HG02885 (cell line): ENCODE measurements around the gene SUPT4H1.
"Not testable (repeated sequence)": the region's sequence is repeated elsewhere in the genome, so short reads cannot be mapped to it uniquely, and the experiment has no call there.

Source experiments
- ATAC-seq: cut with Tn5 transposase; IDR thresholded peaks from one replicate; pipeline ENCODE4 v1.9.1; 2021; ENCODE audit warnings: mild to moderate bottlenecking; ENCODE audit not compliant: unreplicated experiment, poor library complexity

Gene SUPT4H1

DNA sequence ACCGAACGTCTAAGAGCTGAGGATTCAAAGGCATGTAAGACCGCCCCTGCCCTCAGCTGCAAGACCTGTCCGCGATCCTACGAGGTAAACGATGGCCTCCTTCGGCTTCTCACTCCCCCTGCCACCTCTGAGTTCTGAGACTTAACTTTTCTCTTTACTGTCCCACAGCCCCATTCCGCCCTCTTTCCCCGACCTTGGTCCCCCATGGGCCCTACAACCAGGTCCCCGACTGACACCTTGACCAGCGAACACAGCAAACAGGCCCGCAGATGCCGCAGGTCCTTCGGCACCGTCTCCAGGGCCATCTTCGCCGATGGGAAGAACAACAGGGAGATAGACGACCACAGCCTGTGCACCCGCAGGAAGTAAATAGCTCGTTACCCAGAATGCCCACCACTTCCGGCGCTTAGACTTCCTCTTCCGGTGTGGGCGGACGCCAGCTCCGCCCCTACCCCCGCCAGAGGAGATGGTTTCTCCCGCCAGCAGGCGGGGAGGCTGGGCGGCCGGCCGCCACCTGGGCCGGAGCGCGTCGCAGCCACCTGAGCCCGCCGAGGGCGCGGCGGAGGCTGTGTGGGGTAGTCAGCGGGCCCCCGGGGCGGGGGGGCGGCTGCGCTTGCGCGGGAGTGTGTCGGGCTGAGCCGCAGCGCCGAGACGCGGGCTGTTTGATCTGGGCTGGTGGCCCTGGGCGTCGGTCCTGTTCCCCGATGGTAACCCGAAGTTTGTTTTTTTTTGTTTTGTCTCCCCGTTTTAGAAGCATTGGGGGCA, at the start of gene SUPT4H1:
Gene SUPT4H1, minus strand, starts transcription at position 371 of the 765 bp plus-strand sequence. Its CDS starts 66 bp downstream, at position 305.
- peak; percentile 91 for ATAC-seq

DNA sequence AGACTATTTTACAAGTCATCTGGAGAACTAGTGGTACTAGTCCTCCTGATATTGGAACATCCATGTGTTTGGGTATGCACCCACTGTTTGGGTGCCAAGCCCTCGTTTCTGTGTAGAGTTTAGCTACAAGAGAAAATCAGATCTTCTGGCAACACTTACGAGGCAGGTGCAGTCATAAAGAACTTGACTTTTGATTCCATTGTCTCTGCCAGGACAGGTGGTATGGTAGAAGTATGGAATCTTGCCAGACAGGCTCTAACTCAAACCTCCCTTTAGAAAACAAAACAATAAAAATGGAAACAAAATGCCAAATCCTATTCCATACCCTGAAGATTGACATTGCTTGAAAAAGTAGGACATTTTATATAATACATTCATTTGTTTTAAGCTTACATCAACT, 49.3 kb upstream of the SUPT4H1 start:
- no peak for ATAC-seq

DNA sequence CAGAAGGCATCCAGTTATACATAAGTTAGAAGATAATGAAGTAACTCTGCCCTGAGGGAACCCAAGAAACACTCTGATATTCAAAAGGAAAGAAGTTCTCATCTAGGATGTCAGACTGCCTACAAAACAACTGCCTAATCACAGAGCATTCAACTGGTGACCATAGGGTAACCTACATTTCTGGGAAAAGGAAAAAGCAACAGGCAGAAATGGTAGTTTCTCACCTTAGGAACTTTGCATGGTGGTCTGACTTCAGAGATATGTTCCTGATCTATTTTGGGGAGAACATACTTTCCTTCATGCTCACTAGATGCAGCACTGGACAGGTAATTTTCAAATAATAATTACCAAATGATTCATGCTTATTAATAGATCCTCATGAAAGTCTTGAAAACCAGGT, 48.8 kb upstream of the SUPT4H1 start:
- ATAC-seq, result no peak

- ATAC-seq, result no peak
These were observed 48.0 kb upstream of the SUPT4H1 start for GRCh38 chr17:58399974-58400373.

- no peak for ATAC-seq
These were observed 46.7 kb upstream of the SUPT4H1 start for GRCh38 chr17:58398574-58399266.

DNA sequence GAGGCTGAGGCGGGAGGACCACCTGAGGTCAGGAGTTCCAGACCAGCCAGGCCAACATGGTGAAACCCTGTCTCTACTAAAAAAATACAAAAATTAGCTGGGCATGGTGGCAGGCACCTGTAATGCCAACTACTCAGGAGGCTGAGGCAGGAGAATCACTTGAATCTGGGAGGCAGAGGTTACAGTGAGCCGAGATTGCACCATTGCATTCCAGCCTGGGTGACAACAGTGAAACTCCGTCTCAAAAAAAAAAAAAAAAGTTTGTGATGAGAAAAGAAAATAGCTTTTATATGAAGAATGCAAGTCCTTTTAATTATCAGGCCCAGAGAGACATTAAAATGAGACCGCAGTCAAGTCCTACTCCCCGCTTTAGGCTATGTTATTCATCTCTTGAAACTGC, 45.4 kb upstream of the SUPT4H1 start:
- ATAC-seq, result not testable (repeated sequence)

DNA sequence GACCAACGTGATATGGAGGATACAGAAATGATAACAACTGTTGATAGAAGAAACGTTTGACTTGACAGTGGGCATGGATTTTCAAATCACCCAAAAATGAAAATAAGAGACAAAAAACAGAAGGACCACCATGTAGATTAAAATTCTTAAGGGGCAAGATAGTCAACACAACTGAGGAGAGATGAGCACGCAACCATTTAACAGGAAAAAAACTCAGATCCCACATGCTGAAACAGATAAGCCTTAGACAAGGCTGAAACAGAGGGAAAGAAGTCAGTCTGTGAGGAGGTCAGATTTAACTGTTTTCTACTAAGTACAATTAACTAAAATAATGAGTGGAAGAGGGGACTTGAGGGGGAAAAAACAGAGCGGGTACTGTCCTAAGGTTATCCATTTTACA, 44.2 kb upstream of the SUPT4H1 start:
- ATAC-seq, result no peak

GRCh38 chr17:58394534-58395223, 42.7 kb upstream of the SUPT4H1 start:
- ATAC-seq, result no peak

DNA sequence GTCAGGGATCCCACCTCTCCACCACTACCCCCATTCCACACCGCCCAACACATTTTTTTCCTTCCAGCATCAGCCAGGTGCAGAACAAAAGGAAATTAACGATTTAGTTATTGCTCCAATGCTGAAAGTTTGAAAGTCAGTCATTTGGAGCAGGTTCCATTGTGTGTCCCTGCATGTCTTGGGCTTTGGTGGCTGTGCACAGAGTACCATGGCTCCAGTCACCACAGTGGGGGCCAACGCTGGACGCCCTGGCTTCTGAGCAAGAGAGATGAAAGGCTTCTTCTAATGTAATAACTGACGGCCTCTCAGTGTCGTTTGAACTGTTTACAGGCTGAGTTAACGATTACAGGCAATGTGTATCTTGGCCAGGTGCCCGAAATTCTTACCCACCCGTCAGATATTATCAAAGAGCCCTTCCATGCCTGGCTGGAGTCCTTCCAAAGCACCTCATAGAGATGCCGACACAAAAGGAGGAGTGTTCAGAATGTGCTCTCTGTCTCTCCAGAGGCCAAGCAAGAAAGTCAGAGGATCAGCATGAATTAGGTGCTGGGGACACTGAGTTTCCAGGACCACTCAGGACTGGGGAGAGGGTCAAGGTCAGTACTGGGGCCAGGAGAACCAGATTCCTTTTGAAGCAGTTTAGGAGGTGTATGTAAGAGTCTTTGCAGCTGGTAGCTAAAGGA, 39.4 kb upstream of the SUPT4H1 start:
- no peak for ATAC-seq

DNA sequence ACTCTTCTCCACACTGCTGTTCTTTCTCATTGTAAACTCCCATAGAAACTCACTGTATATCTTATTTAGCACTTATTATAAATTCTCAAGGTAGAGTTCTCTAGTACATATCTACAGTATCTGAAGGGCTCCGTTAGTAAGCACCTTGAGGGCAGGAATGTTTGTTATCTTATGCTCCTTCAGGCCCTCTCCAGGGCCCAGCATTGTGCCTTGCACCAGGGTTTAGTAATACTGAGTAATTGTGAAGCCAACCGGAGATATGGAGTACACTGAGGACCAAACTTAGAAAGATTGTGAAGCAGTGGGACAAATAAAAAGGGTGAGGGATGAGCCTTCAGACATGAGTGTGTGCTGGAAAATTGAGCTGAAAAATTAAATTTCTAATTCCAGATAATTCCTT, 38.9 kb upstream of the SUPT4H1 start:
- ATAC-seq, result no peak

DNA sequence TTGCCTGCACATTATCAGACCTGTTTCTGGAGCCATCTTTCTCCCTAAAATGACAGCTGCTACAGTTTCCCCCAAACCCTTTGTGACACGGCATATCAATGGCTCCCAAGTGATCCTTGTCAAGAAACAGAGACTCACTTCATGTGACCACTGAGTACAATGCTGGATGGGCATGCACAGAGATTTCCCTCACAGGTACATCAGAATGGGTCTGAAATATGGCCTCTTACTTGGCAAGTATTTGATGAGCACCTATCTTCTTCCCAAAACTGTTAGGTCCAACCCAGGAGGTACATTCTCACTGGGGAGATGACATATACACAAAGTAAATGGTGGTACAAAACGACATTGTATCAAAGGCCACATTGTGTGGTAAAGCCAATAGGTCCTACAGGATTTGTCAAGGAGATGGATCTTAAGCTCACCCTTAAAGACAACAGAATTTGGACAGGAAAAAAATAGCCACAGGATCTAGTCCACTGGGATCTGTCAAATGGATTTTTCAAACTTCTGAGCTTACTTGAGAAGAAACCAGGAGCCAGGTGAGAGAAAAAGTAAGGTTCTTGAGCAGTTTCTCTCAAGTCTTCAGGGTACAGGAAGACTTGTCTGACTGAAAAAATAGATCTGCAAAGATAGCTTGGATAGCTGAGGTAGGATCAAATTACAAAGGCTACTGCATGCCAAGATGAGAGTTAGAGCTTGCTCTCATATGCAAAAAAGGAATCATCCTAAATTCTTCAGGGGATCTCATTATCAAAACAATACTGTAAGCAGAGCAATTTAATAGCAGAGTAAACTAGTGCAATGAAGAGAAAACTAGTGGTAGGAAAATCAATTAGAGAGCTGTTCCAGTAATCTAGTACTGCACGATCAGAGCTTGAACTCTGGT, 36.5 kb upstream of the SUPT4H1 start:
- no peak for ATAC-seq

GRCh38 chr17:58387834-58388233, 35.8 kb upstream of the SUPT4H1 start:
- no peak for ATAC-seq

DNA sequence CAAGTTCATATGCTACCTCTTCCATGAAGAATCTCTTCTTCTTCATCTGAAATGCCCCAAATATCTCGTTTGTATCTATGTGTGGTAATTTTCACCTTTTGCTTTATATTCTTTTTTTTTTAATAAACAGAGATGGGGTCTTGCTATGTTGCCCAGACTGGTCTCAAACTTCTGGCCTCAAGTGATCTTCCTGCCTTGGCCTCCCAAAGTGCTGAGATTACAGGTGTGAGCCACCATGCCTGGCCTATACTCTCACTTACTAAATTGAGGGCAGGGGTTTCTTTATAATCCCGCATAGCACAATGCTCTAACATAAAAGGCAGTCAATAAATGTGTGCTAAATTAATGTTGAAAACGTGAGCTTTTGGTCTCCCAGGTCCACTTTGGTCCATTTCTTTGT, 34.7 kb upstream of the SUPT4H1 start:
- ATAC-seq, result no peak

- ATAC-seq, result no peak
These were observed 33.4 kb upstream of the SUPT4H1 start for GRCh38 chr17:58385359-58385899.

DNA sequence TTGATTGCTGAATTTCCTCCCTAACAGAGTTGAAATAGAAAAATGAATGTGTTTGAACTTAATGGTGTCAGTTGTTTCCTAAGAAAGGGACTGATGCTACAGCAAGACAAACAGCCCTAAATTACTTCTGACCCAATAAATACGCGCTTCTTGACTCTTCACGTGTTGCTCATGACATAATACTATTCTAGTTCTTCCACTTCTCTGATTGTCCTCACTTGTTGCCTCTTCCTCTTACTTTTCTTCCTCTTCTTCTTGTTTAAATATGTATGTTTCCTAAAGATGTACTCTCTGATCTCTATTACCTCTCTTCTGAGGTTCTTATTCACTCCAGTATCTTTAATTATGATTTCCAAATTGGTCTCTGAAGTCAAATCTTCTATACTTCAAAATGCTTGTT, 32.9 kb upstream of the SUPT4H1 start:
- no peak for ATAC-seq

GRCh38 chr17:58383892-58384462, 32.0 kb upstream of the SUPT4H1 start:
- no peak for ATAC-seq

- no peak for ATAC-seq
These were observed 30.9 kb upstream of the SUPT4H1 start for GRCh38 chr17:58382872-58383242.

DNA sequence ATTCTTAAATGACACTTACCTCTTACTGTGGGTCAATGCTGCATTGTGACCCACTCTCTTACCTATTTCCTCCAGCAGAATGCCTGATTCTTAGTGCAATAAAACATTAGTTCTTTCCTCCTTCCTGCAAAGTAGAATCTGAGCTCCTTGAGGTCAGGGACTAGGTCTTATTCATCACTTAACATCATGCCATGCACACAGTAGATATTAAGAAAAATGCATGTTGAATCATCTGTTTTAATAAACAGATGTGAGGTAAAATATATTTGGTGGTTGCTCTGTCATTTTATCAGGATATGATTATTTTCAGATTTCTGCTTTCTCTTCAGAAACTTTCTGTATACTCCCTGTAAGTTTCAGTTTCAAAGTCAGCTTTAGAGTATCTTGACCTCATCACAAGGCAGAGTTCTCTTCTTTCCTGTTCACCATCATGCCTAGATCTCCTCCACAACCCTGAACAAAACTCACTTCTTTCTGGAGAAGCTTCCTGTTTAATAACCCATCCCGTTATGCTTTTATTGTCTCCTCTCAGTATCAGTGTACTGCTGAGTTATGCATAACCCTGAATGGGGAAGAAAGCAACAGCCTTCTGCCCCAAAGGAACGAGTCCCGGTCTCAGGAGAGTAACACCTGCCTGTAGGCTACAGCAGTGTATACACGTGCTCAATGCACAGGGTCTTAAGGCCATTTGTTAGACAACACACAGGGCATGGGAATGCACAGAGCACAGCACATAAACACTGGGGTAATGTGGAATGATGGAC, 30.3 kb upstream of the SUPT4H1 start:
- ATAC-seq, result peak; percentile 51
